Effector memory CD4-positive, alpha-beta T cell (primary cell): ENCODE results near the gene ACKR1.

Experiments
- DNase-seq, 3 donors: peaks; one replicate each; pipeline ENCODE4 v3.0.0-alpha.2; 2020
- H3K27ac ChIP-seq: 2 replicates; pipeline ENCODE4 v1.7.0; 2013; ENCODE audit warnings: mild to moderate bottlenecking, low read length, moderate library complexity; ENCODE audit not compliant: insufficient read depth, poor library complexity, severe bottlenecking
- H3K27me3 ChIP-seq: replicated peaks from 2 replicates; pipeline ENCODE4 v1.7.0; 2013; ENCODE audit warnings: mild to moderate bottlenecking, low read length; ENCODE audit not compliant: insufficient read depth, control insufficient read depth, poor library complexity, severe bottlenecking
- H3K36me3 ChIP-seq: 2 replicates; pipeline ENCODE4 v1.7.0; 2013; ENCODE audit warnings: mild to moderate bottlenecking, low read length, moderate library complexity; ENCODE audit not compliant: control insufficient read depth, insufficient read depth
- H3K4me1 ChIP-seq: 2 replicates; pipeline ENCODE4 v1.7.0; 2013; ENCODE audit warnings: low read length, mild to moderate bottlenecking; ENCODE audit not compliant: control insufficient read depth, insufficient read depth, poor library complexity, severe bottlenecking
- H3K4me3 ChIP-seq: 2 replicates; pipeline ENCODE4 v1.7.0; 2013; ENCODE audit warnings: low read length, low read depth, mild to moderate bottlenecking; ENCODE audit not compliant: insufficient read depth, poor library complexity, severe bottlenecking
- H3K9me3 ChIP-seq: 2 replicates; pipeline ENCODE4 v1.7.0; 2013; ENCODE audit warnings: mild to moderate bottlenecking, low read length, moderate library complexity; ENCODE audit not compliant: control insufficient read depth

The ACKR1 gene

GRCh38 chr1:159185121-159185520 lies 19.6 kb upstream of the ACKR1 start:
- Histone ChIP-seq H3K36me3 (no peaks in the 10 kb centered on the region), H3K4me3 (no peak overlapping the region), H3K9me3 (no peaks in the 10 kb centered on the region), H3K27me3 (peaks cover 5% of the 10 kb centered on the region), H3K27ac (no peak overlapping the region), H3K4me1 (no peaks in the 10 kb centered on the region)
- no peak for DNase-seq

- Histone ChIP-seq H3K27ac (no peak overlapping the region), H3K4me3 (no peak overlapping the region), H3K36me3 (no peaks in the 10 kb centered on the region), H3K4me1 (no peaks in the 10 kb centered on the region), H3K9me3 (no peaks in the 10 kb centered on the region), H3K27me3 (peaks cover 5% of the 10 kb centered on the region)
- DNase-seq = no peak
These were observed 17.6 kb upstream of the ACKR1 start for GRCh38 chr1:159187033-159187432.

- no peak for DNase-seq
- Histone ChIP-seq H3K9me3 (no peaks in the 10 kb centered on the region), H3K36me3 (no peaks in the 10 kb centered on the region), H3K4me3 (no peak overlapping the region), H3K27me3 (peaks cover 5% of the 10 kb centered on the region), H3K4me1 (no peaks in the 10 kb centered on the region), H3K27ac (no peak overlapping the region)
These were observed 16.9 kb upstream of the ACKR1 start for GRCh38 chr1:159187647-159188374.

GRCh38 chr1:159188375-159188788 lies 16.3 kb upstream of the ACKR1 start:
- DNase-seq = no peak
- peaks cover 5% of the 10 kb centered on the region for H3K27me3 ChIP-seq
- H3K4me3 ChIP-seq = no peak overlapping the region
- H3K27ac ChIP-seq = no peak overlapping the region
- no peaks in the 10 kb centered on the region for H3K36me3 ChIP-seq
- no peaks in the 10 kb centered on the region for H3K9me3 ChIP-seq
- no peaks in the 10 kb centered on the region for H3K4me1 ChIP-seq

- Histone ChIP-seq H3K27me3 (peaks cover 5% of the 10 kb centered on the region), H3K9me3 (no peaks in the 10 kb centered on the region), H3K4me1 (no peaks in the 10 kb centered on the region), H3K36me3 (no peaks in the 10 kb centered on the region), H3K27ac (no peak overlapping the region), H3K4me3 (no peak overlapping the region)
- no peak for DNase-seq
These were observed 14.2 kb upstream of the ACKR1 start for GRCh38 chr1:159190441-159190840.

GRCh38 chr1:159196543-159196942 lies 8.1 kb upstream of the ACKR1 start:
- H3K9me3 ChIP-seq = no peaks in the 10 kb centered on the region
- H3K4me3 ChIP-seq = no peak overlapping the region
- no peak for DNase-seq
- no peaks in the 10 kb centered on the region for H3K27me3 ChIP-seq
- H3K36me3 ChIP-seq = no peaks in the 10 kb centered on the region
- no peaks in the 10 kb centered on the region for H3K4me1 ChIP-seq
- no peak overlapping the region for H3K27ac ChIP-seq

- no peak for DNase-seq
- Histone ChIP-seq H3K9me3 (no peaks in the 10 kb centered on the region), H3K4me3 (no peak overlapping the region), H3K27me3 (no peaks in the 10 kb centered on the region), H3K27ac (no peak overlapping the region), H3K4me1 (no peaks in the 10 kb centered on the region), H3K36me3 (no peaks in the 10 kb centered on the region)
These were observed 6.8 kb upstream of the ACKR1 start for GRCh38 chr1:159197561-159198557.

- H3K36me3 ChIP-seq = no peaks in the 10 kb centered on the region
These were observed 4.8 kb upstream of the ACKR1 start for GRCh38 chr1:159199901-159200300.

GRCh38 chr1:159200769-159201168 lies 3.9 kb upstream of the ACKR1 start:
- Histone ChIP-seq H3K36me3 (no peaks in the 10 kb centered on the region), H3K9me3 (no peaks in the 10 kb centered on the region), H3K27me3 (no peaks in the 10 kb centered on the region), H3K4me1 (no peaks in the 10 kb centered on the region), H3K4me3 (no peak overlapping the region), H3K27ac (no peak overlapping the region)
- no peak for DNase-seq

More at GRCh38 chr1:159199901-159200300, 4.8 kb upstream of the ACKR1 start:
- no peak for DNase-seq
- Histone ChIP-seq H3K4me1 (no peaks in the 10 kb centered on the region), H3K9me3 (no peaks in the 10 kb centered on the region), H3K27ac (no peak overlapping the region), H3K4me3 (no peak overlapping the region), H3K27me3 (no peaks in the 10 kb centered on the region)

- no peak overlapping the region for H3K27ac ChIP-seq
- no peaks in the 10 kb centered on the region for H3K36me3 ChIP-seq
- no peaks in the 10 kb centered on the region for H3K27me3 ChIP-seq
- H3K4me1 ChIP-seq = no peaks in the 10 kb centered on the region
- no peaks in the 10 kb centered on the region for H3K9me3 ChIP-seq
- no peak for DNase-seq
- H3K4me3 ChIP-seq = no peak overlapping the region
These were observed 3.0 kb upstream of the ACKR1 start for GRCh38 chr1:159201642-159202041.
